HG02885 (cell line): Measurements from ENCODE around the gene RCOR3.

ENCODE experiments used
- ATAC-seq: cut with Tn5 transposase; IDR thresholded peaks from one replicate; pipeline ENCODE4 v1.9.1; 2021; ENCODE audit warnings: mild to moderate bottlenecking; ENCODE audit not compliant: unreplicated experiment, poor library complexity

RCOR3 gene

DNA sequence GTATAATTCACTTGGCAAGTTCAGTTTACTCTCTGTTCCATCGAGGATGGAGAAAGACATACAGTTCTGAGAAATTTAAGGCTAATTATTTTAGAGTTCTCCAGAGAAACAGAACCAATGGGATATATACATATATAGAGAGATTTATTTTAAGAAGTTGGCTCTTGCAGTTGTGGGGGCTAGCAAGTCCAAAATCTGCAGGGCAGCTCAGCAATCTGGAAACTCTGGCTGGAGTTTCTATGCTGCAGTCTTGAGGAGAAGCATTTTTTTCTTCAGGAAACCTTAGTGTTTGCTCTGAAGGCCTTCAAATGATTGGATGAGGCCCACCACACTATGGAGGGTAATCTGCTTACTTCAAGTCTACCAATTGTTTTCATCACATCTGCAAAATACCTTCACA, 102.0 kb downstream of the RCOR3 start:
- no peak for ATAC-seq
